ENCODE data around the gene CXCL1.
A peak's percentile ranks its signal among the peaks of the same experiment; 100 is the strongest.

Gene CXCL1

GRCh38 chr4:73853718-73854473, 15.3 kb upstream of the CXCL1 start:
- Histone ChIP-seq H3K36me3 (ENCODE audit: low read depth) (no peaks in the 10 kb centered on the region), H3K4me1 (ENCODE audit: insufficient read depth, poor library complexity, severe bottlenecking) (peaks cover 5% of the 10 kb centered on the region), H3K4me3 (ENCODE audit: severe bottlenecking) (no peak overlapping the region), H3K9me3 (ENCODE audit: severe bottlenecking) (no peaks in the 10 kb centered on the region), H3K27me3 (ENCODE audit: insufficient read depth, poor library complexity, severe bottlenecking) (no peaks in the 10 kb centered on the region), H3K27ac (ENCODE audit: poor library complexity, severe bottlenecking) (no peak overlapping the region)
- DNase-seq (ENCODE audit: low spot score) (no peak), ATAC-seq (ENCODE audit: low read depth) (no peak)
- TF ChIP-seq CTCF (IDR thresholded peaks at IDR 0.05; ENCODE audit: poor library complexity, severe bottlenecking) = no peak

- H3K36me3 ChIP-seq (ENCODE audit: low read depth) = no peaks in the 10 kb centered on the region
- no peaks in the 10 kb centered on the region for H3K27me3 ChIP-seq (ENCODE audit: insufficient read depth, poor library complexity, severe bottlenecking)
- H3K4me1 ChIP-seq (ENCODE audit: insufficient read depth, poor library complexity, severe bottlenecking) = peaks cover 5% of the 10 kb centered on the region
- no peak for TF ChIP-seq CTCF (IDR thresholded peaks at IDR 0.05; ENCODE audit: poor library complexity, severe bottlenecking)
- DNase-seq (ENCODE audit: low spot score) (no peak), ATAC-seq (ENCODE audit: low read depth) (no peak)
- no peak overlapping the region for H3K4me3 ChIP-seq (ENCODE audit: severe bottlenecking)
- no peaks in the 10 kb centered on the region for H3K9me3 ChIP-seq (ENCODE audit: severe bottlenecking)
- peak overlapping the region; percentile 66 for H3K27ac ChIP-seq (ENCODE audit: poor library complexity, severe bottlenecking)
Observed at GRCh38 chr4:73855406-73855805, 13.8 kb upstream of the CXCL1 start.

GRCh38 chr4:73856518-73856917, 12.7 kb upstream of the CXCL1 start:
- ATAC-seq (ENCODE audit: low read depth) = peak; percentile 80
- TF ChIP-seq CTCF (IDR thresholded peaks at IDR 0.05; ENCODE audit: poor library complexity, severe bottlenecking) = no peak
- Histone ChIP-seq H3K27ac (ENCODE audit: poor library complexity, severe bottlenecking) (peak overlapping the region; percentile 66), H3K27me3 (ENCODE audit: insufficient read depth, poor library complexity, severe bottlenecking) (no peaks in the 10 kb centered on the region), H3K9me3 (ENCODE audit: severe bottlenecking) (no peaks in the 10 kb centered on the region), H3K4me1 (ENCODE audit: insufficient read depth, poor library complexity, severe bottlenecking) (peaks cover 5% of the 10 kb centered on the region), H3K36me3 (ENCODE audit: low read depth) (no peaks in the 10 kb centered on the region), H3K4me3 (ENCODE audit: severe bottlenecking) (no peak overlapping the region)
- no peak for DNase-seq (ENCODE audit: low spot score)

- DNase-seq (ENCODE audit: low spot score) = no peak
- no peak for ATAC-seq (ENCODE audit: low read depth)
- no peak for TF ChIP-seq CTCF (IDR thresholded peaks at IDR 0.05; ENCODE audit: poor library complexity, severe bottlenecking)
- Histone ChIP-seq H3K4me1 (ENCODE audit: insufficient read depth, poor library complexity, severe bottlenecking) (peaks cover 5% of the 10 kb centered on the region), H3K27me3 (ENCODE audit: insufficient read depth, poor library complexity, severe bottlenecking) (no peaks in the 10 kb centered on the region), H3K4me3 (ENCODE audit: severe bottlenecking) (no peak overlapping the region), H3K9me3 (ENCODE audit: severe bottlenecking) (no peaks in the 10 kb centered on the region), H3K36me3 (ENCODE audit: low read depth) (no peaks in the 10 kb centered on the region), H3K27ac (ENCODE audit: poor library complexity, severe bottlenecking) (no peak overlapping the region)
Observed at GRCh38 chr4:73859614-73860088, 9.5 kb upstream of the CXCL1 start.

GRCh38 chr4:73860181-73860580, 9.0 kb upstream of the CXCL1 start:
- H3K27ac ChIP-seq (ENCODE audit: poor library complexity, severe bottlenecking) = no peak overlapping the region
- no peak for ATAC-seq (ENCODE audit: low read depth)
- H3K4me3 ChIP-seq (ENCODE audit: severe bottlenecking) = no peak overlapping the region
- H3K9me3 ChIP-seq (ENCODE audit: severe bottlenecking) = no peaks in the 10 kb centered on the region
- DNase-seq (ENCODE audit: low spot score) = no peak
- H3K36me3 ChIP-seq (ENCODE audit: low read depth) = no peaks in the 10 kb centered on the region
- TF ChIP-seq CTCF (IDR thresholded peaks at IDR 0.05; ENCODE audit: poor library complexity, severe bottlenecking) = no peak
- H3K27me3 ChIP-seq (ENCODE audit: insufficient read depth, poor library complexity, severe bottlenecking) = no peaks in the 10 kb centered on the region
- H3K4me1 ChIP-seq (ENCODE audit: insufficient read depth, poor library complexity, severe bottlenecking) = peaks cover 9% of the 10 kb centered on the region
